Nephron (organoid): ENCODE measurements around the gene CLDN22.

ENCODE experiments used
- H3K27ac Mint-ChIP-seq, 3 experiments: 2 replicates each; pipeline ENCODE4 v1.8.0; 2020; ENCODE audit warnings: mixed read lengths in 3 of 3, mild to moderate bottlenecking in 2 of 3, moderate library complexity in 1 of 3
- H3K27me3 Mint-ChIP-seq: 2 replicates; pipeline ENCODE4 v1.8.0; 2021; ENCODE audit warnings: low read depth, mild to moderate bottlenecking, moderate library complexity, mixed read lengths
- H3K36me3 Mint-ChIP-seq: 2 replicates; pipeline ENCODE4 v1.8.0; 2020; ENCODE audit warnings: low read depth, mixed read lengths
- H3K4me1 Mint-ChIP-seq: 2 replicates; pipeline ENCODE4 v1.8.0; 2020; ENCODE audit warnings: mixed read lengths
- H3K4me3 Mint-ChIP-seq, 3 experiments: 2 replicates each; pipeline ENCODE4 v1.8.0; 2020; ENCODE audit warnings: mild to moderate bottlenecking in 3 of 3, mixed read lengths in 3 of 3, moderate library complexity in 2 of 3
- H3K9me3 Mint-ChIP-seq: 2 replicates; pipeline ENCODE4 v1.8.0; 2020; ENCODE audit warnings: mixed read lengths
- CTCF ChIP-seq, 3 experiments: fragments of 200-600 bp; sonication (generic); IDR thresholded peaks; one replicate each; pipeline ENCODE4 v1.5.0; 2021; ENCODE audit warnings: antibody characterized with exemption in 3 of 3; ENCODE audit not compliant: unreplicated experiment in 3 of 3

Gene CLDN22

GRCh38 chr4:183362036-183362435 is 42.0 kb upstream of the CLDN22 start:
- H3K36me3 Mint-ChIP-seq, result no peaks in the 10 kb centered on the region
- peaks cover 7% of the 10 kb centered on the region for H3K9me3 Mint-ChIP-seq
- peaks cover 13% of the 10 kb centered on the region for H3K4me1 Mint-ChIP-seq
- TF ChIP-seq CTCF (IDR thresholded peaks at IDR 0.05; ENCODE audit: unreplicated experiment in 3 of 3), result no peak
- H3K4me3 Mint-ChIP-seq, result no peak overlapping the region
- no peak overlapping the region for H3K27ac Mint-ChIP-seq
- peaks cover 7% of the 10 kb centered on the region for H3K27me3 Mint-ChIP-seq

- no peak overlapping the region for H3K27ac Mint-ChIP-seq
Measured at GRCh38 chr4:183360161-183360919, 40.3 kb upstream of the CLDN22 start.

GRCh38 chr4:183358215-183358755 is 38.2 kb upstream of the CLDN22 start:
- Mint-ChIP-seq H3K4me3 (no peak overlapping the region), H3K4me1 (peaks cover 13% of the 10 kb centered on the region), H3K36me3 (no peaks in the 10 kb centered on the region), H3K27ac (no peak overlapping the region), H3K27me3 (peaks cover 6% of the 10 kb centered on the region), H3K9me3 (peaks cover 7% of the 10 kb centered on the region)
- TF ChIP-seq CTCF (IDR thresholded peaks at IDR 0.05; ENCODE audit: unreplicated experiment in 3 of 3), result no peak

More at GRCh38 chr4:183360161-183360919, 40.3 kb upstream of the CLDN22 start:
- peaks cover 18% of the 10 kb centered on the region for H3K4me1 Mint-ChIP-seq
- no peaks in the 10 kb centered on the region for H3K36me3 Mint-ChIP-seq
- peaks cover 12% of the 10 kb centered on the region for H3K27me3 Mint-ChIP-seq
- TF ChIP-seq CTCF (IDR thresholded peaks at IDR 0.05; ENCODE audit: unreplicated experiment in 3 of 3), result no peak
- no peak overlapping the region for H3K4me3 Mint-ChIP-seq
- peaks cover 7% of the 10 kb centered on the region for H3K9me3 Mint-ChIP-seq

GRCh38 chr4:183356931-183357675 is 37.0 kb upstream of the CLDN22 start:
- peaks cover 6% of the 10 kb centered on the region for H3K27me3 Mint-ChIP-seq
- H3K4me1 Mint-ChIP-seq, result peaks cover 9% of the 10 kb centered on the region
- H3K4me3 Mint-ChIP-seq, result no peak overlapping the region
- H3K27ac Mint-ChIP-seq, result no peak overlapping the region
- no peak for TF ChIP-seq CTCF (IDR thresholded peaks at IDR 0.05; ENCODE audit: unreplicated experiment in 3 of 3)
- H3K36me3 Mint-ChIP-seq, result no peaks in the 10 kb centered on the region
- peaks cover 5% of the 10 kb centered on the region for H3K9me3 Mint-ChIP-seq

GRCh38 chr4:183356173-183356830 is 36.2 kb upstream of the CLDN22 start:
- peaks cover 9% of the 10 kb centered on the region for H3K4me1 Mint-ChIP-seq
- no peak overlapping the region for H3K4me3 Mint-ChIP-seq
- H3K27ac Mint-ChIP-seq, result no peak overlapping the region
- peaks cover 5% of the 10 kb centered on the region for H3K9me3 Mint-ChIP-seq
- H3K36me3 Mint-ChIP-seq, result no peaks in the 10 kb centered on the region
- peaks cover 11% of the 10 kb centered on the region for H3K27me3 Mint-ChIP-seq
- TF ChIP-seq CTCF (IDR thresholded peaks at IDR 0.05; ENCODE audit: unreplicated experiment in 3 of 3), result no peak
